ENCODE data around the gene CNOT1.
"Not testable (repeated sequence)": the region's sequence is repeated elsewhere in the genome, so short reads cannot be mapped to it uniquely, and the experiment has no call there.

Gene CNOT1

GRCh38 chr16:58638148-58639036 is 8.8 kb upstream of the CNOT1 start:
- DNase-seq (ENCODE audit: low read depth in 2 of 3, low spot score in 2 of 3) = no peak

GRCh38 chr16:58637021-58637420 is 7.4 kb upstream of the CNOT1 start:
- not testable (repeated sequence) for DNase-seq (ENCODE audit: low read depth in 2 of 3, low spot score in 2 of 3)

- no peak for DNase-seq (ENCODE audit: low read depth in 2 of 3, low spot score in 2 of 3)
Measured at GRCh38 chr16:58636466-58636865, 6.8 kb upstream of the CNOT1 start.

GRCh38 chr16:58635502-58635901 is 5.9 kb upstream of the CNOT1 start:
- DNase-seq (ENCODE audit: low read depth in 2 of 3, low spot score in 2 of 3) = no peak

- no peak for DNase-seq (ENCODE audit: low read depth in 2 of 3, low spot score in 2 of 3)
Measured at GRCh38 chr16:58634265-58634802, 4.7 kb upstream of the CNOT1 start.

- DNase-seq (ENCODE audit: low read depth in 2 of 3, low spot score in 2 of 3) = peak; percentile 18 to 39 (median 18)
Measured at GRCh38 chr16:58628845-58629732, 537 bp downstream of the CNOT1 start.

GRCh38 chr16:58624209-58624608 is 5.4 kb downstream of the CNOT1 start:
- no peak for DNase-seq (ENCODE audit: low read depth in 2 of 3, low spot score in 2 of 3)

GRCh38 chr16:58620396-58620795 is 9.2 kb downstream of the CNOT1 start:
- no peak for DNase-seq (ENCODE audit: low read depth in 2 of 3, low spot score in 2 of 3)

- DNase-seq (ENCODE audit: low read depth in 2 of 3, low spot score in 2 of 3) = no peak
Measured at GRCh38 chr16:58615280-58615679, 14.3 kb downstream of the CNOT1 start.

GRCh38 chr16:58614860-58615259 is 14.8 kb downstream of the CNOT1 start:
- DNase-seq (ENCODE audit: low read depth in 2 of 3, low spot score in 2 of 3) = no peak

- no peak for DNase-seq (ENCODE audit: low read depth in 2 of 3, low spot score in 2 of 3)
Measured at GRCh38 chr16:58614212-58614611, 15.4 kb downstream of the CNOT1 start.

GRCh38 chr16:58612965-58613364 is 16.7 kb downstream of the CNOT1 start:
- DNase-seq (ENCODE audit: low read depth in 2 of 3, low spot score in 2 of 3) = not testable (repeated sequence)

- DNase-seq (ENCODE audit: low read depth in 2 of 3, low spot score in 2 of 3) = no peak
Measured at GRCh38 chr16:58608601-58609136, 21.0 kb downstream of the CNOT1 start.

- no peak for DNase-seq (ENCODE audit: low read depth in 2 of 3, low spot score in 2 of 3)
Measured at GRCh38 chr16:58605562-58605961, 24.1 kb downstream of the CNOT1 start.

- no peak for DNase-seq (ENCODE audit: low read depth in 2 of 3, low spot score in 2 of 3)
Measured at GRCh38 chr16:58591083-58591482, 38.5 kb downstream of the CNOT1 start.

- no peak for DNase-seq (ENCODE audit: low read depth in 2 of 3, low spot score in 2 of 3)
Measured at GRCh38 chr16:58589326-58589905, 40.2 kb downstream of the CNOT1 start.

GRCh38 chr16:58588406-58588805 is 41.2 kb downstream of the CNOT1 start:
- DNase-seq (ENCODE audit: low read depth in 2 of 3, low spot score in 2 of 3) = no peak

GRCh38 chr16:58586340-58587030 is 43.1 kb downstream of the CNOT1 start:
- no peak for DNase-seq (ENCODE audit: low read depth in 2 of 3, low spot score in 2 of 3)

GRCh38 chr16:58584831-58585505 is 44.7 kb downstream of the CNOT1 start:
- no peak for DNase-seq (ENCODE audit: low read depth in 2 of 3, low spot score in 2 of 3)
